Activated CD8-positive, alpha-beta memory T cell treated with anti-CD3 and anti-CD28 coated beads, Interleukin-2, amount 50 U/mL, for 1 hour (primary cell): ENCODE data around the gene P3H2.

Source experiments
- DNase-seq: peaks from one replicate; pipeline ENCODE4 v3.0.0-alpha.2; 2020; ENCODE audit errors: extremely low read depth

Gene P3H2

DNA sequence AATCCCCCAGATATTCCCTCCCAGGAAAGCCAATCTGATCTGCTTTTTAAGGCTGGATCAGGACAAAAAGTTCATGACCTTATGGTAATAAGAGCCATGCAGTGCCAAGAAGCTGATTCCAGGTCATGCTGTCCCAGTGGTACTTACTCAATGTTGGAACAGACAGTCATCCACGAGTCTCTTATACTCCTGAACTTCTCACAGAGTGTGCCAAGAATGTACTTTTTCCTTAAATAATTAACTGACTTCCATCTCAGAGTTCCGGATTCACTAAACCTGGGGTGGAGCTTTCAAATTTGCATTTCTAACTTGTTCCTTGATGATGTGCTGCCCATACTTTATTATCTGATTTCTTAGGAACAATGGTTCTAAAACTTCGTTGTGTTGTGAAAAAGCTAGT lies 3.4 kb upstream of the P3H2 start:
- no peak for DNase-seq

DNA sequence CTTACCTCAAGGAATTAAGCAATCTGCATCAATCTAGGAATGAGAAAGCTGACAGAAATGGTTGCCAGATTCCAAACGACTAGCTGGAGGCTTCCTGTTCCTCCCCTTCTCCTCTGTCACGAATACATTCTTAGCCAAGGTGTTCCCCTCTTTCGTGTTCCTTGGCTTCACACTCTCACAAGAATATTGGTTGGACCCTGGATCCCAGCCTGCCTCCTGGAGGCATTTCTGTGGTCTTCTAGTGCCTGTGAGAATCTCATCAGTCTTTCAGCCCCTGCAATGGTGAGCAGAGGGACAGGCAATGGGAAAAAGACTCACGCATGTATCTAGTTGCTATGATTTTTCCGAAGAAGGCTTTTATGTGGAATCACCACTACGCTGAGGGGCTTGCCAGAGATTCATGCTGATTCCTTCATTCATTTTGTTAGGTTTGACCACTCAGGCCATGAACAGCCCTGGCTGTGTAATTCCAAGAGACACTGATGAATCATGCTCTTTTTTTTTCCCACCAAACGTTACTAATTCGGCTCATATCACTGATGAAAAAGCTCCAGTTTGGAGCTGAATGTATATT lies 1.6 kb upstream of the P3H2 start:
- no peak for DNase-seq

DNA sequence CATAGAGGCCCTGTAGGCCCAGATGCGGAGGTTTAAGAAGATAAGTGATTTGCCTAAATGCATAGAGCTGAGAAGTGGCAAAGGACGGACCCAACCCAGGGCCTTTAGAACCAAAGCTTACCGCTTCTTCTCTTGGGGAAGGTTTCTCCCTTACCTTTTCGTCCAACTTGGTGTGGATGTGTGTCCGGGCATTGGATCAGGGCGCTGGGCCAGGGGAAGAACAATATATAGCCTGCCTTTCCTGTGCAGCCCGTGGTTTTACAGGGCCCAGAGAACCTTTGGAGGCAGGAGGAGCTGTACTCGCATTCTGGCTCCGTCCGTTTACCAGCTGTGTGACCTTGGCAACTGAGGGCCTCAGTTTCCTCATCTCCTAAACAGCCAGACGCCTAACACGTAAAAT lies 686 bp upstream of the P3H2 start:
- DNase-seq, result no peak

DNA sequence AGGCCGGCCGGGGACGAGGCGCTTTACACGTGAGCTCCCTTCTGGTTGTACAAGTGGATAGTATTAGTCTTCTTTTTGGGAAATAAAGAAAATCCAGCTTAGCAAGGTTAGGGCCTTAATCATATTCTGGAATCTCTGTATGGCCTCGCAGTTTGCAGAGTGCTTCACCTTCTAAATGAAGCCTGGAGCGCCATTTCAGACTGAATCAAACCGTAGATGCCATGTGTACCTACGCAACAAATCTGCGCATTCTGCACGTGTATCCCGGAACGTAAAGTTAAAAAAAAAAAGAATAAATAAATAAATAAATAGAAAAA lies 322 bp upstream of the P3H2 start:
- DNase-seq, result no peak

DNA sequence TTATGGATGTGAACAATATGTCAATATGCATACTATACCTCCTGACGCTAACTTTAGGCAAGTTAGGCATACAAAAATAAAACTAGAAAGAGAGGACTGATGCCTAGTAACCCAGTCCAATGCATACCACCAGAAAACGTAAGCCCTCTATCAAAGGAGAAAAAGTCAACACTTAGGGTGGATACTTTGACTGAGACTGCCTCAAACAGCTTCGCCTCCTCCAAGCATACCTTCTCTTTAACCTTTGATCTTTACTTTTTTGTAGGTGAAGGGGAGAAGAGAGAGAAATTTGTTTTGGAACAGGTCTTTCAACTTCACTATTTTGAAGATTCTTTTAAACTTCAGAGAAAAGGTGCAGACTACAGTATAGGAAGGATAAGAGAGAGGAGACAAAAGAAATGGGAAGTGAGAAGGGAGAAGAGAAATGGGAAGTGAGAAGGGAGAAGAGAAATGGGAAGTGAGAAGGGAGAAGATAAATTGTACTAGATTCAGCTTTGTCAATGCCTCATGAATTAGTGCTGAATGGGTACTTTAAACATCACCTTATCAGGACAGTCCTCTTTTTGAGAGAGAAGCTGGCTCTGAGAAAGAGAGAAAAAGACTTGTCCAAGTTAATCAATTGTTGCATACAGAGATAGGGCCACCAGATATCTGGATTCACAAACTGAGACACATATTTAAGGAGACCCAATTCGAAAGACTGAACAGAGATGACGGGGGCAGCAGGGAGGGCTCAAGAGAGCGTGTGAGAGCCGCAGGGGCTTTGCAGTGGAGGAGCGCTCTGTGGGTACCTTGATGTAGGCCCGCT lies 1.0 kb downstream of the P3H2 start:
- no peak for DNase-seq

DNA sequence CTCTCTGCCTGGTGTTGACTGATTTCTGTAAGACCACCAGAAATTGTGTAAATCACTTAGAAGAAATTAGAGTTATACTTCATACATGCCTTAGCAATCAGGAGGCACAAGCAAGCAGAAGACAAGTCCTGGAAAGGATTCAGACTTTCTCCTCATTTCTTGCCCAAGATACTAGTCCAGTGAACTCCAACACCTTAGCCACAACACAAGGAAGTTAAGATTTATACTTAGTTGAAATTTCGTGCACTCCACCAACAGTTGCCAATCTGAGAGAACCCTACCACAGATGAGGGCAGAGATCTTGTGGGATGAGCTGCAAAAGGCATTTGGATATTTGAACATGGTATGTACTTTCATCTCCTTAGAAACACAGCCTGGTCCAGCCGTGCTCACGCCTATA lies 2.3 kb downstream of the P3H2 start:
- no peak for DNase-seq

DNA sequence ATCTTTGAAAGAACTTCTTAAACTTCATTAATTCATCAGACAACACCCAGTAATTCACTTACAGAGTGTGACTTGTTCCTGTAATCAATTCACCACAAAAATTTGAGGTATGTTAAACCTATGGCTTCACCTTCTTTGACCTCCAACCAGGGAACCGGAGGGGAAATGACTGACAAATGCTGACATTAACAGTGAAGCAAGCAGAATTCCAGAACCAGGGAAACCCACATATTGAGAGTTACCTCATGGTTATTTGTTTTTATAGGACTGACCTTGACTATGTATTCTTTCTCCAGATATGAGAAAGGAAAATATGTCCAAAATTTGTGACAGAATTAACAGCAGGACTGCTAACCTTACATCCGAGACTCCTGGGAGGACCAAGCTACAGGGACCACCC lies 2.7 kb downstream of the P3H2 start:
- no peak for DNase-seq

DNA sequence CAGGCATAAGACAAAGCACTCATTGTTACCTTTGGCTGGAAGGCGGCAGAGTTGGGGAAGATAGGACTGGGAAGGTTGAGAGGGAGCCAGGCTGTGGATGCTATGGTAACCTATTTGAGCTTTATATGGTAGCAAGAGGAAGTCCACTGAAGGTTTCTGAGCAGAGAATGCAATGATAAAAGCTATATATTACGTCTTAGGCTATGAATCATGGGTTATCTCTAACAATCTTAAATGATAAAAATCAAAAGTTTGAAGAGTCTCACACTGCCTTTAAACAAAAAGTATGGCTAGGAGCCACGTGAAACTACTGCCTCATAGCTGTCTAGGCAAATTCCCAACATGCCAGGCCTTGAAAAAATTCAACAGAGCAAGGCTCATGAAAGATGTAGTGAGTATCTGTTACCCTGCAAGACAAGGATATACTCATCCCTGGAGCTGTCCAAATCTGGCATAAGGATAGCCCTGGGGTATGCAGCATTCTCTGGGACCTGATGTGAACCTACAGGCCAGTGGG lies 4.1 kb downstream of the P3H2 start:
- no peak for DNase-seq

DNA sequence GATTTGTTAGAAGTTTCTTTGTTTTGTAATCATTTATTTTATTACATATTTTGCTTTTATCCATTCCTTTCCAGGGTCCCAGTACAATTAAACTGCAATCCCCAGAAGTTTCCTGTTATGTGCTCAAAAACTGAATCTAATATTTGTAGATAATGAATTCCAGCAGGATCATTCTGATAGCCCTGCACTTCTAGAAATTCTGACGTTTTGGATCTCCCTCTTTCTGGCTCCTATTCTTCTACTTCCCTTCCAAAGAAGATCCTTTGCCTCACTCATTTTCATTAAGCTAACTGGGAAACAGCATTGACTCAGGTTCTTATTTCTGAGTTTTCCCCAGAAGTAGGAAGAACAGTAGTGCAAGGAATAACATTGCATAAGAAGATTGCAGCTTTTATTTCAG lies 9.9 kb downstream of the P3H2 start:
- DNase-seq, result no peak

DNA sequence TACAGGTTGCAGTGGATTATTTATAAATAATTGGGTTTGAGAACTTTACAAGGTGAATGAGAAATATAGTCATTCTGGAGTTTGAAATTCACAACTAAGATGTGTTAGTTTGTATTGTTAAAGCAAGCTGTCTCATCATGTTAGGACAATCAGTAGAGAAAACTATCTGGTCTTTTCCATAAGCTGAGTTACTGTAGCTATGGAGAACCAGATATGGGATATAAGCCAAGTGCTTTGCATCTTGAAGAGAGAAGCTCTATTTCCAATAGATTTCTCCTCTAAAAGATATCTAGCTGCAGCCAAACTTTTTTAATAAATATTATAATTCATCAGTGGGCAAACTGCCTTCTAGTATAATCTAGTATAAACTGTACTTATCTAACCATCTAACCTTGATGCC lies 11.3 kb downstream of the P3H2 start:
- no peak for DNase-seq

DNA sequence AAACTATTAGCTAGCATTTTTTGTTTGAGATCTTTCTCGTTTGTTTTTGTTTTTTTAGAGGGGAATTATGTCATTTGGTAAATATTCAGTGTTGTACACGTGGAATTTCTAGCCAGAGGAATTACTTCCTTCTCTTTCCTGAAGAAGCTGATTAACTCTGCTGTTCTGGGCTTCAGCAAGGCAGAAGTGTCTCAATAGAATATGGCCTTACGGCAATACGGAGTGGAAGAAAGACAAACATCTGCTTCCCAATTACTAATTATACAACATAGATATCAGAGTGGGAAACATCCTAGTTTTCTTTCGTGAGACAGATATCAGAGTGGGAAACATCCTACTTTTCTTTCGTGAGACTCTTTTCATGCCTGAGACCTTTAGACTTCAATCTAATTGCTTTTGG lies 11.9 kb downstream of the P3H2 start:
- DNase-seq, result no peak

DNA sequence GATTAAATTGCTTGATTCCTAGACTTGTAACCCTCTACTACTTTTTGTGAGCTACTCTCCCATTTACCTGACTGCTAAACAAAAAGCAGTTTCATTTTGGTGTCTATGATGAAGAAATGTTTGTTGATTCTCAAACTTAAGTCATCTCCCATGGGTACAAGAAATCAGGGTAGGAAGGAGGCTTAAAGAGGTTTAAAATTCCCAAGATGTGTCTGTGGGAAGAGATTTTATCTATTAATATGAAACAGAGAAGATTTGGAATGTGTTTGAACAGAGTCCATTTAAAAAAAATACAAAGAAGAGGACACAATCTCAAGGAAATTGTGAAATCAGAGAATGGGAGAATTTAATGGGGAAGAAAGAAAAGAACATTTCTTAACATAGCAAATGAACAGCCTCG lies 14.8 kb downstream of the P3H2 start:
- no peak for DNase-seq

DNA sequence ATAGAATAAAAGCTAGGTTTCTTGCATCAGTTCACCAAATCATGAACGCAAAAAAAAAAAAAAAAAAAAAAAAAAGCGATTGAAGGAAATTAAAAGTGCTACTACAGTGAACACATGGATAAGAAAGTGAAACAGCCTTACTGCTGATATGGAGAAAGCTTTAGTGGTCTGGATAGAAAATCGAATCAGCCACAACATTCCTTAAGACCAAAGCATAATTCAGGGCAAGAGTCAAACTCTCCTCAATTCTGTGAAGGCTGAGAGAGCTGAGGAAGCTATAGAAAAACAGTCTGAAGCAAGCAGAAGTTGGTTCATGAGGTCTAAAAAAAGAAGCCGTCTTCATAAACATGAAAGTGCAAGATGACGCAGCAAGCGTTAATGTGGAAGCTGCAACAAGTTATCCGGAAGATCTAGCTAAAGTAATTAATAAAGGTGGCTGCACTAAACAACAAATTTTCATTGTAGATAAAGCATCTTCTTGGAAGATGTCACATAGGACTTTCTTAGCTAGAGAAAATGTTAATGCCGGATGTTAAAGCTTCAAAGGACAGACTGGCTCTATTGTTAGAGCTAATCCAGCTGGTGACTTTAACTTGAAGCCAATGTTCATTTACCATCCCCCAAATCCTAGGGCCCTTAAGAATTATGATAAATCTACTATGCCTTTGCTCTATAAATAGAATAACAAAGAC lies 19.2 kb downstream of the P3H2 start:
- no peak for DNase-seq

DNA sequence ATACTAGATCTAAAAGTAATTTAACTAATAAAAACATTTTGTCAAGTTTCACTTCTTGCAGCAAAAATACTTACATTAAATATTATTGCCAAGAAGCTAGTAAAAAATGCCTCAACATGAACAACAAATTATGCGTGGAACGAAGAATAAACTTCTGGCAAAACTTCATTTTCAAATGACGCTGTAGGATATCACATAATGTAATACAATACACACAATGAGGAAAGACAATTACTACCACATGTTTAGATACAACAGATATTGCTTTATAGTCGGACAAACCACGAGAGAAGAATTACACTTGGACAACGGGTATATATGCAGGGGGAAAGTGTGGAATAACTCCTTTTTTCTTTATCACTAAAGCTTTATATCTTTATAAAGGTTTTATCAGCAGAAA lies 21.6 kb downstream of the P3H2 start:
- no peak for DNase-seq

DNA sequence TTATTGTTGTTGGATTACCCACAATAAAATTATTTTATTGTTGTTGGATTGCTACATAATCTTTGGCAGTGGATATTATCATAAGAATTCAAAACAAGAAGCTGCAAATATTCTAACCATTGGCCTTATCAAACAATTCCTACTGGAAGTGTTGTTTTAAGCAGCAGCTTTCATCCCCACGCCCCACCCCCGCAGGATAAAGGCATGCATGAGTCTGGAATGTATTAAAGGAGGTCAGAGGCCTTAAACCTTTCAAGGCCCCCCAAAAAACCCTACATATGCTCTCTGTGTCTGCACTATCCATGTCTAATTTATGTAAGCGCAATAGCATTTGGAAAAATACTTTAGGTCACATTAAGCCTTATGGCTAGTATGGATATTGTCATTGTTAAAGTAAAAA lies 23.1 kb downstream of the P3H2 start:
- DNase-seq, result no peak

DNA sequence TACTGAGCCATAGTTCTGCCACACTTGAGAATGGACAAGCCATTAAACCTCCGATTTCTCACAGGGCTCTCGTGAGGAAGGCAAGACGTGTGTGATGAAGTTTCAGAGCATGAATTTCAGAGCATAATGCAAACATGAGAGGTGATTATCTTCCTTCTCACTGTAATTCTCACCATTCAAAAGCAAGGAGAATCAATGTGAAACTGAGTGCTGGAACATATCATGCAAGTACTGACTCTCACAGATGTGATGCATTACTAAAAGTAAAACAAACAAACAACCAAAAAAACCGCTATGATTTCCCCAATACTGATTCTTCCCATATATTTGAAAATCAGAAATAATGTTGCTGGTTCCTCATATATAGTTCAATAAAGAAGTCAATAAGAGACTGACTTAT lies 23.7 kb downstream of the P3H2 start:
- no peak for DNase-seq

DNA sequence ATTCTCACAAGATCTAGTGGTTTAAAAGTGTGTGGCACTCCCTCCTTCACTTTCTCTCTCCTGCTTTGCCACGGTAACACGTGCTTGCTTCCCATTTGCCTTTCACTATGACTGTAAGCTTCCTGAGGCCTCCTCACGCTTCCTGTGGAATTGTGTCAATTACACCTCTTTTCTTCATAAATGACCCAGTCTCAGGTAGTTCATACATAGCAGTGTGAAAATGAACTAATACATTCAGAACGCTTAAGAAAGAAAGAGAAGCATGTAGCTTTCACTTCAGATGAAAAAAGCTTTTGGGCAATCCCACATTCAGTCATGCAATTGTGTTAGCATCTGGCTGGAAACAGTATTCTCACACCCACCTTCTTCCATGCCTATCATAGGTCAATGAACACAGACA lies 24.4 kb downstream of the P3H2 start:
- no peak for DNase-seq

DNA sequence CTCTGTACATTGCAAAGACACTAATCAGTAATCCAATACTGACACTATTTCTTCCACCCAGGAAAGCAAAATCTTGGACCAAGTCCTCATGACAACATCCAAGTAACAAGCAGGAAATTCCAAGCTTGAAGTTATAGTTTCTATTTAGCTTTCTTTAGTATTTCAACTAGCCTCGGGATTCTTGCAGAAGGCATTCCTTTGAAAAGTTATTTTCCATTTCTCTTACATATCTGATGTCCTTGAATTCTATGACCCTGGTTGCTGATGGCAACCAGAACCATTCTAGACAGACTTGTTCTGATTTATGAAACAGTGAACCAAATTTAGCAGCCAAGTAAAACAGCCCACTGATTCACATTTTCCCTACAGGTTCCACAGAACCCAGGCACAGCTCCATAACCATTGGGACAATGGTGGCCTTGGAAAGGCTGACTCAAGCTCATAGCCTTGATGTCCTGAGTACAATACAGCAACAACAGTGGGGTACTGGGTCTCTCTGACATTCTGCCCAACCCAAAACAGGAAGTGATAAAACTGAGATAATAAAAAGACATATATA lies 26.5 kb downstream of the P3H2 start:
- no peak for DNase-seq

DNA sequence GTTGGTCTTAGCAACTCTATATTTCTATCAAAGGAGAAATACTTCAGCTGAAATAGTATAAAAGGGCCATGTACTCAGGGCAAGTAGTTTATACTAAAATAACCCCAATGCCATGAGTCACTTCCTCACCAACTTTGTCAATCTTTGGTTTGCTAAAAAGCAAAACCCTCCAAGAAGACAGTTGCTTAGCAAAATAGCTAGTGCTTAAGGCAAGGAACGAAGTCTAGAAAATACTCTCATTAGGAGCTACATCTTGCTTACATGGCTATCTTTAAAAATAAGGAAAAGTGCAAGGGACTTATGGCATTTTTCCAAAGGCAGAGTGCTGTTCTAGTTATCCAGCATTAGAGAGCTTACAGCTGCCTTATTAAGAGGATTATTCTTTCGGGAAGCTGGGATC lies 28.4 kb downstream of the P3H2 start:
- no peak for DNase-seq

DNA sequence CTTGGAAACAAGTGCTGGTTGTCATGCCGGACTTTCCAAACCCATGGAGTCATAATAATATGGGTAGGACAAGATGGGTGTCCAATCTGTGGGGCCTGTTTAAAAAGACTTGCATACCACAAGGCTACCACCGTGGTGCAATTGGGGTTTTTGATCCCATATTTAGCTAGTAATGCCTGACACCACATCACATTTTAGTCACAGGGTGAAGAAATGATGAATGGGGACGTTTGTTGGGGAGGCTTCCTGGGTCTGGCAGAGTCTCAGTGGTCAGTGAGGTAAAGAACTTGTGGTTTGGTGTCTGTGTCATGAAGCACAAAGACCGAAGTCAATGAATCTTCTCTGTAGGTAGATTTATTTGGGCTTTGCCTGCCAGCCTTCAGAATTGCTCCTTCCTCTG lies 31.0 kb downstream of the P3H2 start:
- no peak for DNase-seq

DNA sequence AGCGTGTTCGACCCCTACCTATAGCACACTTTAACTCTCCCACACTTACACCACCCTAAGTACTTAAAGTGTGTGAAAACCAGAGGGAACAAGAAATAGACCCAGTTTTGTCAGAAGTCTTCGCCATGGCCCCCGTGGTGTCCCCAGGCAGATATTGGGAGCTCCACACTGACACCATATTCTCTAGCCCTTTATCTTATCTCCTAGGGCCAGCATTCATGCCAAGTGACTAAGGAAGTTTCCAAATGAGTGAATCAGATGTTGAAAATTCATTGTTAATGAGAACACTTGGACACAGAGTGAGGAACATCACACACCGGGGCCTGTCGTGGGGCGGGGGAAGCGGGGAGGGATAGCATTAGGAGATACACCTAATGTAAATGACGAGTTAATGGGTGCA lies 31.8 kb downstream of the P3H2 start:
- DNase-seq, result no peak

DNA sequence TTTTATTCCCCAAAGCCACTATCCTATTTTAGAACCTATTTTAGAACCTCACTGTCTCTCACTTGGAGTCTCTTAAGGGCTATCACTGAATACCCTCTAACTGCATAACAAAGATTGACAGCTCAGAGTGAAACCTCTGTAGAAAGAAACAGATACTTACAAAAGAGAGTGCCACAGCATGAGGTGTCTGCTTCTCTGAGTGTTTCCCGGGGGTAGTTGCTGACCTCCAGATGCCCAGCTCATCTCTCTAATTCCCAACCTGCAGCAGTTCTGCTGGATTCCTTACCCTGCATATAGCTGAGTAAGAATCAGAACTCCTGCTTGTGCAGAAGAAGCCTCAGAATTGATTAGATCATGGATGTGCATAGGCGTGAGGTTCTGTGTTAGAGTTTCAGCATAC lies 34.5 kb downstream of the P3H2 start:
- DNase-seq, result no peak

DNA sequence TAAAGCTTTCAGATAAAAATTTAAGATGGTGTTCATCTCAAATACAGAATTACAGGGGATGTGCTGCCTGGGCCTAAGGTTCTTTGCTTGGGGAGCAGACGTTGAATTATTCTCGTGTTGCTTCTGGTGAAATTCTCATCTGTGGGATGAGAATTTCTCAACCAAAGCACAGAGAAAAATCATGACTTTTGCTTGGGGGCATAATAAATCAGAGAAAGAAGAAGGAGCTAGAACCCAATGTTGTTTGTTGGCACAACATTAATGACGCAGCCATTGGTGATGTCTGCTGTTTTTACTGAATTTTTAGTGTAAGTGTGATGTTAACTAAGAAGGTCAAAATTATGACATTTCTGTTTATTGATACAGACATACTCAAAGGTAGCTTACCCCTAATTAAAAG lies 35.7 kb downstream of the P3H2 start:
- DNase-seq, result no peak
